HG02970 (cell line): ENCODE measurements around the gene FOXO3.

ENCODE experiments used
- ATAC-seq: cut with Tn5 transposase; IDR thresholded peaks from one replicate; pipeline ENCODE4 v1.9.1; 2021; ENCODE audit warnings: mild to moderate bottlenecking, moderate library complexity, moderate number of reproducible peaks; ENCODE audit not compliant: unreplicated experiment, low FRiP score

FOXO3 gene

DNA sequence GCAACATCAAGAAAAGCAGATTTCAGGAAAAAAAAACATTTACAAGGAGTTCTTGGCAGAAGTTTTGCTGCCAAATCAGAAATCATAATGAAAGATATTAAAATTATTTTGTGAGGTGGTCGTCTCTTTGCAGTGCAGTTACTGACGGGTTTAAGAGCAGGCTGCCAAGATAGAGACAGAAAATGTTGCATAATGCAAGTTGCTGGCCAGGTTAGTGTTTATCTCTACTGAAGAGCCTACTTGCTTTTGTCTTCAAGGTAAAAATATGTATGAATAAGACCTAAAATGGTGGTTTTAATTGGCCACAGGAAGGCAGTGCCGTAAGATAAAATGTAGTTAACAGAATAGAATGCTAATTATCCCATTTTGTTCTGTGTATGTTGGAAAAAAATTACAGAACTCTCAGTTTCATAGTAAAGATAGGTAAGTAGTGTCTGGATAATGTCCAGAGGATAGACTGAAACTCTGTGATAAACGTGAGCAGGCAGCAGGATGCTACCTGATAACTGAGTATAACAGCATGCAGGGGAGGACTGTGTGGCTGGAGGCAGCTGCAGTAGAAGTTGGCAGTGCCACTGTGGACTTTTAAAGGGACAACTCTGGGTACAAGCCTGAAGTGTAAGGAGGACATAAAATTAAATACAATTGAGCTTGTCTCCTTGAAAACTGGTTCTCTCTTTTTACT, 13.9 kb downstream of the FOXO3 start:
- no peak for ATAC-seq

DNA sequence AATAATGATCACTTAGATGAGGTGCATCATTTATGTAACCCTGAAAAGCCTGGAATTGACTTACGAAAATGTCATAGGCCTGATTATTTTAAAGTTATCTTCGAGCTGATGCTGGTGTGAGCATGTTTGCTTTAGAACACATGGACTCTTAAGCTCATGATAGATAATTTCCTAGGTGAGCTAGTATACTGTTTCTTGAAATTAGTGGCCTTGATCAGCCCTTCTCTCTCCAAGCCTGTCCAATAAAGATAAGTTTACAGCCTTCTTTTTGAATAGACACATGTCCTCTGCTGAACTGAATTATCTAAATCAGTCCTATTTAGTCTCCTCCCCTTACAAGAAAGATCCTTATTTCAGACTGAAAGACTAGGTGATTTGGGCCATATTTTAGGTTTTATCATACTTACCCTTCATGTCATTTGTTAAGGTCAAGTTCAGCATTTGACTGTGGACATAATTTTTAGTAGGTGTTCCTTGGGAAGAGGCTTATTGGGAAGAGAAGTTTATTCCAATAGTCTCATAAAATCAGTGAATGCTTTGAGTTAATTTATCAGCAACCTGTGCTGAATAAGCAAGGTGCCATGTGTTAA, 15.3 kb downstream of the FOXO3 start:
- no peak for ATAC-seq

- no peak for ATAC-seq
Observed at GRCh38 chr6:108576709-108577108, 16.0 kb downstream of the FOXO3 start.

DNA sequence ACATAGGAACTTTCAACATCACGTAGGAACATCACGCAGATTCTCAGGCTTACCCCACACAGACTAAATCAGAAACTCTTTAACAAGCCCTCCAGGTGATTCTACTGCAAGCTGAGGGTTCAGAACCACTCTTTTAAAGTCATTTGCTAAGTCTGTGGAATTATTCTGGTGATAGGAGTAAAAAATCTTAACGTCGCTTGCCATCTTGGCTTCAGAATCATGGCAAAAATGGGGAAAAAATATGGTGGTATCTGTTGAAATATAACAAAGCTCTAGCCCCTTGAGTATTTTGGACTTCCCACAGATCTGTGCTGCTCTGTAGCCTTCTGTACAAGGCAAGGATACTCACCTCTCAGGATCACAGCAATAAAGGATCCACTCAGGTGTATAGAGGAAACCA, 17.4 kb downstream of the FOXO3 start:
- ATAC-seq = no peak

GRCh38 chr6:108578595-108579327, 18.0 kb downstream of the FOXO3 start:
- no peak for ATAC-seq

- ATAC-seq = no peak
Observed at GRCh38 chr6:108579328-108579721, 18.6 kb downstream of the FOXO3 start.

- no peak for ATAC-seq
Observed at GRCh38 chr6:108580646-108581045, 19.9 kb downstream of the FOXO3 start.

DNA sequence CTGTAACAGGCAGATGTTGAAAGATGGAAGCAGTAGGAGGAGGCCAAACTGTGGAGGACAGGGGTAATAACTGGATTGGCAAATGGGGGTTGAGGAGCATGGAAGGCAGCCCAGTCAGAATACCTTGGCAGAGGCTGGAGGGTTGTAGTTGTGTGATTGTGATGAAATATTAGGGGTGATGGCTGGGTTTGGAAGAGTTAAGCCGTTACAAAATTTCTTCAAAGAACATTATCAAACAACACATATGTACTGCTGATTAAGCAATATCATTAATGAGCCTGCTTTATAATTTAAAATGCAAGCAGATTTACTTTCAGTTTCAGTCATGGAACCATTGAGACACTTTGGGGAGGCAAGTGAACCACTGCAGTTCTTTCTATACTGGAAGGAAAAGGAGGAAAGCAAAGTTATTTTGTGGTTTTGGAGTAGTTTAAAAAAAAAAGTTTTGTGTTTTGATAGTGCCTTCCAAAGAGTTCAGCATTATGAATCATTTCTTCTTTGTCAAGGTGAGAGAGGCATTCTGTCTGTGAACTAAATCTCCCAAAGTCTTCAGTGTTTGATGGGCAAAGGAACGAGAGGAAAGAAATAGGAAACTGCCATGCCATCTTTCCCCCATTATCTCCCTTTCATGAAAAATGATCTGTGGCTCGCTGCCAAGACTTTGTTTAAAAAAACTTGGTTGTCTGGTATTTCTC, 20.7 kb downstream of the FOXO3 start:
- ATAC-seq = no peak

DNA sequence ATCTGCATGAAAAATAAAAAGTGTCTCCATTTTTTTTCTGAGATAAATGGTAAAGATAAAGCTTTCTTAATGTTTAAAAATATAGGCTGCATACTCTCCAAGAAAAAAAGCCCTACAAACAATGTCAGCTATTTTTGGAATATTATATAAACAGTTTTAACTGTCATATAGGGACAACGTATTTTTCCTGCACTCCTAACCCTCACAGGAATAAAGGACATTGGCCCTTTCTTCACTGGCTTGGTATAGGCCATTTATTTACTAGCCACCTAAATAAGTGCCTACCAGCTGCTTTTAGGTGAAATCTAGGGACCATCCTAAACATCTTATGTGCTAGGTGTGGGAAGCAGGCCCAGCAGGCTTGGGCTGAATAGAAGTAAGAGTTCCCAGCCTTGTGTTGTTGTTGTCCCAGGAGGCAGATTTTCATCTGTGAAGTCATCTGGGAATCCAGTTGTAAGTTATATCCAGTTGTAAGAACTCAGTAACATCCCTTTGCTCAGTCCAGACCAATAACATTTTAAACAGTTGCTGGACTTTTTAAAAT, 21.3 kb downstream of the FOXO3 start:
- ATAC-seq = no peak

- no peak for ATAC-seq
Observed at GRCh38 chr6:108582618-108583017, 21.9 kb downstream of the FOXO3 start.

- no peak for ATAC-seq
Observed at GRCh38 chr6:108584323-108584722, 23.6 kb downstream of the FOXO3 start.

GRCh38 chr6:108585359-108585758, 24.6 kb downstream of the FOXO3 start:
- no peak for ATAC-seq

- ATAC-seq = no peak
Observed at GRCh38 chr6:108585921-108586536, 25.3 kb downstream of the FOXO3 start.

DNA sequence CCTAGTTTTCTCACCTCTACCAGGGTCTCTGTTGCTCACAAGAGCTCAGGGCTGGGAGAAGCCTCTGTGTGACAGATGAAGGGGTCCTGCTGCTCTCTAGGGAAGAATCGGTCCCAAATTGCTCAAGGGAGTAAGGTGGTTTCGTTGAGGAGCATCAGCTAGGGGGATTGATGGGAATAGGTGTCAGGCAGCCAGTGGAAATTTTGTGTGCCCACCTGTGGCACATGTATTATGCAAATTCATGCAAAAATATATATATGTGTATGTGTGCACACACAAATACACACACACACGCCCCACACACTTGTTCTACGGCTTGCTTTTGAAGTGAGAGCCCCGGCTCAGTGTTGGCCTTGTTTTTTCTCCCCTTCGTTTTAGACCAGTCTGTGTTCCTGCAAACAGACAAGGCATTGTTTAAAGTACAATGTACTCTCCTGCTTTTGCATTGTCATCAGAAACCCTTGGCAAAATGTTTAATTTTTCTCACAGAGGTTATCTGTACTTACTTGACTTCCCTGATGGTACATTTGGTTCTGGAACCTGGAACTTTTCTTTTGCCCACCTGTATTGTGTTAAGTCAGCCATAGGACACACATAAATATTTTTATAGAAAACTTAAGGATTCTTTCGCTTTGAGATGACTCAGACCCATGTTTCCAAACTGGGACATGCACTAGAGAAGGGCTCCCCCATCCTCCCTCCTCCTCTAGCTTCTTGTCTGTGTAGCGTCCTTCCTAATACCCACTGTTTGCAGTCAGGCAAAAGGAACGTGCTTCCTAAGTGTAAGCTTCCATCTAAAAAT, 26.7 kb downstream of the FOXO3 start:
- ATAC-seq = no peak

GRCh38 chr6:108588586-108588985, 27.9 kb downstream of the FOXO3 start:
- no peak for ATAC-seq

DNA sequence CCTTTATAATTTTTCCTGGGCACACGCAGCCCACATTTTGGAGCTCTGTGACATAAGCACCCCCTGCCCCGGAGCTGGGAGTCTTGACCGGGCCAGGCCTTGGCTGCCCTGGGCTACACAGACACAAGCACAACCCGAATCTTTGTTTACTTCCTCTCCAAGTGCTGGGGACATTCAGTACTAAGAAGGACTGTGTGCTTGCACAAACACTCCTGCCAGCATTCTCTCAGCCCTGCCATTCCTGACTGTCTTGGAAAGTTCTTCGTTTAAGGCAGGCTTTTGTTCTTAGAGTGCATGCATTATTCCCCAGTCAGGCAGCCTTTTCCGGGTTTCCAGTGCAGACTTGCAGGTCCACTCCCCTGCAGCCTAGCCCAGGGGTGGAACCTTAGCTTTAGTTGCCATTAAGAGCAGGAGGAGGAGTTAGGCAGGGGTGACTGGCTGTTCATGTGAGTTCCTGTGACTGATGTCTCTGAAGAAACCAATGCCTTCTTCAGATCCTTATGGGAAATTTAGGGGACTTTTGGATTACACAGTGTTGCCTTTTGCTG, 28.6 kb downstream of the FOXO3 start:
- ATAC-seq = no peak

DNA sequence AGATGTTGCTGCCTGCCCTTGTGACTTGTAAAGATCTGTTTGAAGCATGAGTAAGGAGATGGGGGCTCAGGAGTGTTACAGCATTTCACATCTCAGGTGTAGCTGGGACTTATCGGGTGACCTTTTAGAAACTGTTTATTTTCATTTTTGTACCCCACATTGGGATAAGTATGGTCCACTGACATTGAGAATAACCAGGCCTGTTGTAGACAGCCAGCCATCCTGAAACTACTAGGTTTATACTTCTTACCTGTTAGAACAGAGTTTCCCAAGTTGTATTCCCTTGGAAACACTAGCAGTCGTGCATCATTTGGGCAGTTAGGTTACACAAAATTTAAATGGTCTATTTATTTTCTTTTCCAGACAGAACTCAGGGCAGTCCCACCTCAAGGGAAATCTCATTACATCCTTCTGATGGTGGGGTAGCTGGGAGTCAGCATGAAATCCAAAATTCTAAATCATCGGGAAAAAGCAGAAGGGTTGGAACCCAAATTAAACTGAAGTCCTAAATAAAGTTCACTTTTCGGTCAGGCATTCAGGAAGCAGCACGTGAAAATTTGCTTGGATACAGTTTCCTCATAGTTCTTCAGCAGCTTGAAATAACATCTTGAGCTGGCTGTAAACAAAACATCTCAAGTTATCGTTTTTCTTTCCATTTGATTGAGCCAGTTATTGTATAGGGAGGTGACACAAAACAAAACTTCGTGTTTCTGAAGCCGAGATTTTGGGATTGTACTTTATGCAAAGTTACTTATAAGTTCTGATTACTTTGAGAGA, 30.5 kb downstream of the FOXO3 start:
- no peak for ATAC-seq
